NCI-H524 treated with DMSO at 0.1 percent for 48 hours (cell line): ENCODE measurements around the gene ETV6.

Source experiments
- DNase-seq: peaks from one replicate; lab custom pipeline; 2025; lab: John Stamatoyannopoulos, UW

Gene ETV6

DNA sequence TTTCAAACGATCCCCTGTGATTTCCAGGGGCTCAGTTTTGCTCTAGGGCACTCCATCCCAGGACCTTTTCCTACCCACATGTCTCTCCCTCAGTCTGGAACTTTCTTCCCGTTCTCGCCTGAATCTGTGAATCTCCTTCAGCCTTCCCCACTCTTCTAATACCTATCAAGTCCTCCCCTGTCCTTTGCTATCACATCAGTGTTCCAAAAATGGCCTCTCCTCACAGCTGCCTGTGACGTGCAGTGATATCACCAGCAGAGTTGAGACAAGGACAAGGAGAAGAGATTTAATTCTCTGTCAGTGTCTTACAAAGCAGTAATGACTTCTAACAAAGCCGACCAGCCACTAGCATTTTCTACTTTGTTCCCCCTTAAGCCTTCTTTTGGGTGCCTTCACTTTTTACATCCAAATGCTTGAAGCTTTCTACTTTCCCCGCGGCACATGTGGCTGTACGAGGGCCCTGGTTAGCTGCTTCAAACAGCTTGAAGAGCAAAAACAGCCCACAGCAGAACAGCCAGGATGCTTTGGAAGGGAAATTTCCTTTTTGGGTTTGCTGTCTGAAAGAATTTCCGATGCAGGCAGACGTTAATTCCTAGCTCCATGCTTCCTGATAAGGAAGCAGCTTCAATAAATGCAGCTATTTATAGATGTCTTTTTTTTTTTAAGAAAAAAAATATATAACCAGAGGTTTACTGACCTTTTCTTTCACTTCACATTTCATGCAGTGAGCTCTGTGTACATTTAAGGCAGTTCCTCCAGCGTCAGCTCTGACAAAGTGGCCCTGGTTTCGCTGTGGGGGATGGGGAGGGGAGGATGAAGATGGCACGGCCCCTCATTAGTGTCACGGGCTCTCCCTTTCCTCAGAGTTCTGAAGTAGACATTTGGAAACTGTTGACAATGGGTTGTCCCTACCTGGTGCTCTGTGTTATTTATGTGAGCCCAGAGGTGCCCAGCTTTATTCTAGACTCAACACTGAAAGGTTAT, 109.3 kb downstream of the ETV6 start:
- DNase-seq = no peak

DNA sequence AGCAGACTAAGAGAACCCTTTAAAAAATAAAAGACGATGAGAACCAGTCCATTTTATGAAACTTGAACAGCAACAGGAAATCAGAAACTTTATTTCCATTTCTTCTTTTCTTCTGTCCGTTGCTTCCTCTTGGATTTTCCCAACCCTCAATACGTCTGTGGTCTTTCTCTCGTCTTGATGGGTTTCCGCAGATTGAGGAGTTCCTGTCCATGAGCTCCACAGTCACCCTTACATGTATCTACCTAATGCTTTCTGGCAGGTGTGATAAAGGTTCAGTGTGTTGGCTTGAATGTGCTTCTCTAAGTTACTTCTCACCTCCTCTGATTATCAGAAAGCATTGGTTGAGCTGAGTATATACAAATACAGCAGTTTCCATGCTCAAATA, 110.0 kb downstream of the ETV6 start:
- DNase-seq = no peak

DNA sequence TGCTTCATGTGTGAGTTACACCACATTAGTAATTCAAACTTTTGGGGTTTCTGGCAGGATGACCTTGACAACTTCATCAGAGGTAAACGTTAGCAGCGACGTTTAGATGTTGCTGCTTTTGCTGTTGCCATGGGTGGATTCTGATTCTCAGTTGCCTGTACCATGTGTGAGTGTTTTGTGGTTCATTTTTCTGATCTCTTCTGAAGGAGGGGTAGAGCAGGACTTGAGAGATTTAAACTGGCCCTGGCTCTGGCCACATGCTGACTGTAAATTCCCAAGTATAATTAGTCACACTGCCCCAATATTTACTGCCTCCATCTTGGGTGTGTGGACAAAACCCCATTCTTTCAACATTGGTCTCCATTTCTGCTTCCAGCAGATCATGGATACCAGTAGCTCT, 110.4 kb downstream of the ETV6 start:
- no peak for DNase-seq

DNA sequence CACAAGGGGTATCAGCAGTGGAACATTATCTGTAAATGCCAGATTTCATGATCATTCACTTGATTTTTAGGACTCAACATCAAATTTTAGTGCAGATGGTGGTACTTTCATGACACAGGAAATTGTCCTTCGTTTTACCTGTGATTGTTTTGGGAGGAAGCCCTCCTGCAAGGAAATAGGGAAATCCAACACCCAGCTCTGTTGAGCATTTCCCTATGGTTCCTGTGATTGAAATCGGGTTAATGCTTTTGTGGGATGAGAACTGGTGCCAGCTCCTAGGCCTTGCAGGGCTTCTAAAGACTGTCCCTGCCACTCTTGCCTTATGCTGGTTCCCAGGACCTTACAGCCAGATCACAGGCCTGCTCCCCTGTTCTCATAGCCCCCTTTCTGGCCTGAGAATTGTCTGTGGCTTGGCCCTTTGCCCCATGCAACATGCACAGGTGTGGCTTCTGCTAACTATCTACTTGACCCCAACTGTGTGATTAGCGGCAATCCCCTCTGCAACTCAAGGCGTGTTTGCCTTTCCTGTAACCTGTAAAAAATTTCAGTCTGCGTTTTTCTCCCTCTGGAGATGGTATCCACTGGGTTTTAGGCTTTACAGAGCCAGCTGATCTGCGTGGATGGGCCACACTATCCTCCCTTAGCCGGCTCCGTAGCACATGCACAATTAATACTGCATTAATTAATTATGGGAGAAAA, 112.5 kb downstream of the ETV6 start:
- no peak for DNase-seq

DNA sequence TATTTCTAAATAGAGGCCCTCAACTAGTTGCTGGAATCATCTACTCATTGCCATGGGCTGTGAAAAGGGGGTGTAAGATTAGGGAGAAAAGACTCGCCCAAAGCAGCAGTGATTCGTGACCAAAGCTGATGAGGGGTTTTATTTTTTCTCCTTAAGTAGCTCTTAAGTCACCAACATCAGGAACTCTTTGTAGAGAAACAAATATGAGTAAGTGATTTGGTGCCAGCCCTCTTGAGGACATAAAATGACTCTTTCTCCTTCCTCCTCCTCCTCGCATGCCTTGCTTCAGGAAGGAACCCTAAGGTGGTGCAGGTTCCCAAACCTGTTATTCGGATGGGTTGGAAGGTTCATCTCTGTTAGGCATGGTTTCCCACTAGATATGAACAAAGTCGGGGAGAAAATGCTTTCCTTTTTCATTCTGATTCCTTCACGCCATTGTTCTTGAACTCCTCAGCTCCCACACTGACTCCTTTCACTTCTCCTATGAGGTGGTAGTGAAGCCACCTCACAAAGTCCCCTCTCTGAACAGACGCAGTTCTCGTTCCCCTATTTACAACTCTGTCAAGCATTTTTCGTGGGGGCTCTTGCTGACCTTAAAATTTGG, 113.4 kb downstream of the ETV6 start:
- no peak for DNase-seq

DNA sequence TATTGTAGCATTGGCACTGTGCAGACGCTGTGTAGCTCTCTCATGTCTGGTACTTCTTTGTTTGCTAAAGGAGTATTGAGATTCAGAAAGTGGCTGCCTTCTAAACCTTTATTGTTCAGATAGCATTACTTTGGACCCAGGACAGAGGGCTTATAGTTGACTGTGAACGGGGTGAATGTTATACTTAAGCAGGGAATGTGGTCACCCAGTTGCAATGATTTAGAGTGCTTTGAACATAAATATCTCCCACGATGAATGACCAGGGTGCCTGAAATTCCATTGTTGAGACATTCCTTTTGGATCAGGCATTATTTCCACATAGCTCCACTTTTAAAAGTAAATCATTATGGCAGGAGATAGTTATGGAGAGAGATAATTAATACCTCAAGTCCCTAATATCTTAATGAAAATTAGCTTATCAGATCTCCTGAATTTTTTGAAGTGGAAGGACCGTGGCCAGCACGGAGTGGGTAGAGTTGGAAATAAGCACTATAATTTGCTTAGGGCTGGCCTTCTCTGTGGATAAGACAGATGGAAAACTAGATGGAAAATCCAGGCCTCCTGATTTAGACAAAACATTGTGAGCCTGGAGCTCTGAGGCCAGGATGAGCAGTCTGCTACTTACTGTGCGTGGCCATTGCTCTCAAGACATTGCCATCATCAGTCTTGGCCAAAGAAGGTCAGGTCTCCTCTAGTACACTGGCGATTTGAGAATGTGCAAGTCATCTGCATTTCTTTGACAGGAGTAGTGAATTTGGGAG, 114.5 kb downstream of the ETV6 start:
- DNase-seq = no peak

DNA sequence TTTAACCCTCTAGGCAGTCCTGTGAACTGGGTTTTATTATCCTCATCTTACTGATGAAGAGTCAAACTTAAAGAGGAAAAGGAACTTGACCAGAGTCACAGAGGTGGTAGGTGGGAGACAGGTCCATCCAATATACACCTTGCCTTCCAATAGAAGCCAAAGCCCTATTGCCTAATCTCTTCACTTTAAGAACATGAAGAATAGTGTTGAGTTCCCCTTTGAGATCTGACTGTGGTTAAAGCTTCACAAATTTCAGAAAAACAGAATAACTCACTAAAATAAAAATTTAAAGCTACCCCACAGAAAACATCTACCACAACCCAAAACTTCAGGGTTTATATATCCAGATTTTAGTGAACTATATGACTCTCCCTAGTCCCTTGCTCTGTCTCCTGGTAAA, 115.4 kb downstream of the ETV6 start:
- no peak for DNase-seq

DNA sequence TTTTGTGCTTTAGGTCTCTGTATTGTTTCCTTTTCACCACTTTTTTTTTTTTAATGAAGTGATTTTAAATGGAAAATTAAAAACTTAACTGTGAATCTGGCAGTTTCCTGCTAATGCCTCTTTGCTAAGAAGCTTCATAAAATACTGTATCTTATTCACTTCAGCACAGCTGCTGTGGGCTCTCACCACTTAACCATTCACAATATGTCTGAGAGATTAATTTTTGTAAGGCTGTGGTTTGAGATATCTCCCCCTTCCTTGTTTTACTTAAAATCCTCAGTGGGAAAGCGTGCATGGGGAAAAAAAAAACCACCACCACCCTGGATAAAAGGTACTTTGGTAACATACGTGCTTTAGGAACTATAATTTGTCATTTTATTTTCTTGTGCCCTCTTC, 115.9 kb downstream of the ETV6 start:
- DNase-seq = no peak

DNA sequence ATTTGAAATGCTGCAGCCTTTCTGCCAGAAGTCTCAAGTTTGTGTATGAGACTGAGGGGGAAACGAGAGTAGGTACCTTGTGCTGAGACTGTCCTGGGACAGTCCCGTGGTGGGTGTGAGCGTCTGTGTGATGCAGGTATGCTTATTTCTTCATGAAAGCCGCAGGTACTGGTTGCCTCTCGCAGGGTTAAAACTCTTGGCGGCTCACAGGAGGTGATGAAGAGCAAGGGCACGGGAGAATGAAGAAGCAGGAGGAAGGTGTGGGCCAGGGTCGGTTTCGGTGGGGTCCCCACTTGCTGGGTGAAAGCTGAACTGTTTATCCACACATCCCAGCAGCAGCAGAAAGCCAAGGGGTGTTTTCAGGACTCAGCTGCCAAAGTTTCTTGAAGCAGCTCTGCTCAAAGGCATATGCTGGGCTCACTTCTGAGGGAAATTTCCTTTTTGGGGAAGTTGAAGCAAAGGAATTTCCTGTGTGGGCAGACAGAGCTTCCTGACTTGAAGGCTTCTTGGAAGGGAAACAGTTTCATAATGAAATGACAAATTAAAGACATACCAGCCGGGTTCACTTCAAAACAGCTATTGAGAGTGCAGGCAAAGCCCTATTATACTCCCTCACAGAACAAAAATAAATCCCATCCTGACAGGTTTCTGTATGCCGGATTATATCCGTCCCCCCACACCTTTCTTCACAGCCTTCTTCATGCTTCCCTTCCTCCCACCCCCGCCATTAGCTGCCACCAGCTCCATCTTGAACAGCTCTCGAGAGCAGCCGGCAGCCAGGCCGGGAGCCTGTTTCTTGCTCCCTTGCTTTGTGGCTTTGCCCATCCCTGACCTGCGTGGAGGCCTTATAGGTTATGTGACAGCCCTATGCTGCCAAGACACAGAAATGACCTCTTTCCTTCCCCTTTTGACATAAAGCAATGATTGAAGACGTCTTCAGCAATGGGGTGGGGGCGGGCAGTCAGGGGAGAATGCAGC, 116.6 kb downstream of the ETV6 start:
- no peak for DNase-seq

DNA sequence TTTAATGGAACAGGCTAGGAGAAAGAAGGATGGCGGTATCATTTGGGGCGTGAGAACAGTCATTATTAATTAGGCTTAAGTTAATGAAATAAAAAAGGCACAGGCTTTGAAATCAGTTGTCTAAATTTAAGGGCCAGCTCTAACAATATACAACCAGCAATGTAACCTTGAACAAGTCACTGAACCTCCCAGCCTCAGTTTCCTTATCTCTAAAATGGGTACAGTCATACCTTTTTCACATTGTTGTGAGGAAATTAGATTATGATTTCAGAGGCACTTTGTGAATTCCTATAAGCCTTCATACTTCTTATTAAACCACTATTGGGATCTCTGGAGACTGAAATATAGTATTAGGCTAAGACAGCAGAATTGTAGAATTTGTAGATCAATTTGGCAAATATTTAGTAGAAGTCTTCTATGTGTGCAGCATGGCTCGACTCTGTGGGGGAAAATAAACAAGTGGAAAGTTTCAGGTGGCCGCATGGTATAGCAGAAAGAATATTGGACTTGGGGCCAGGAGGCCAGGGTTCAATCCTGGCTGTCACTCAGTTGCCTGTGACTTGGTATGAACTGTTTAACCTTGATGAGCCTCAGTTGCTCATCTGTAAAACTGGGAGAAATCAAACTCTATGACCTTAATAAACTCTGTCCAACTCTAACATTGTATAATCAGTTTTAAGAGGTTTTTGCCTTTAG, 117.7 kb downstream of the ETV6 start:
- no peak for DNase-seq

DNA sequence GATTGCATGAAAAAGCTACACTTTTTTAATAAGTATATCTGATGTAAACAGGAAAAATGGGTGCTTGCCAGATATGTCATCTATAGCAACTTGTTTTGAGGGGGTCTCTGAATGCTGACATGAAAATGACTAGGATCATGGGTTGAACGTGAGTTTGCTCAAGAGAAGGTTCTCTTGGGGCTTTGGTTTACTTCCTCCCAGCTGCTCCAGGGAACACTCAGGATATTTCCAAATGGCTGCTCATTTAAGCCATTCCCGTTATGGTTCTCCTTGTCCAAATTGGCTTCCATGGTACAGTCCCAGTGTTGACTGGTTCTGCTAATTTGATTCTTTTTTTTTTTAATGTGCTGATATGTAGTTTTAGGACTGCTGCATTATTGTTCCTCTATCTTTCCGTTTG, 118.3 kb downstream of the ETV6 start:
- DNase-seq = no peak

DNA sequence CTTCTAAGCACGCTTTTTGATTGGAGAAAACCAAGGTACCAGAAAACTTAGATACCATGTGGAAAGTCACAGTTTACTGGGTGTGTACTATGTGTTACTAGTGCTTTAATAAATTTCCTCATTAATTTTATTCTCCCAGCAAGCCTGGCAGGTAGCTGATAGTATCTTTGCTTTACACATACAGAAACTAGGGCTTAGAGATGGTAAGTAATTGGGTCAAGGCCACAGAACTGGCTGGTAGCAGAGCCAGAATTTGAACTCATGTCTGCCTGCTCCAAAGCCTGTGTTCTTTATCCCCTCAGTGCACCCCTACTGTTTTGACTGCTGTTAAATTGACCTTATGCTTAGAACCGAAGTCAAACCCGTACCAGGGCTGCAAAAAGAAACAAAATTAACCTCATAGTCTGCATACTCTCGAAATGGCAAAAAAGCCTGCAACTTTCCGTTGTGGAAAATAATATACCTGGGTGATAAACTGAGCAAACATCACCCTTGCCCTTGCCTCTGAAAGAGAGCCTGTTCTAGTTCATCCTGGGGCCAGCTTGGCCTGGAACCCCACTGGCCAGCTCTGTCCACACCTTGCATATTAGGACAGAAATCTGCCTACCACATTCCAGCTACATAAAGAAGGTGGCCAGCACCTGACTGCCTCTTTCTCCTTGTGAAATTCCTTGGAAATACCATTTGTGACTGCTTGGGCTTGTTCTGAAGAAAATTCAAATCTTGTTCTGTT, 118.9 kb downstream of the ETV6 start:
- no peak for DNase-seq

DNA sequence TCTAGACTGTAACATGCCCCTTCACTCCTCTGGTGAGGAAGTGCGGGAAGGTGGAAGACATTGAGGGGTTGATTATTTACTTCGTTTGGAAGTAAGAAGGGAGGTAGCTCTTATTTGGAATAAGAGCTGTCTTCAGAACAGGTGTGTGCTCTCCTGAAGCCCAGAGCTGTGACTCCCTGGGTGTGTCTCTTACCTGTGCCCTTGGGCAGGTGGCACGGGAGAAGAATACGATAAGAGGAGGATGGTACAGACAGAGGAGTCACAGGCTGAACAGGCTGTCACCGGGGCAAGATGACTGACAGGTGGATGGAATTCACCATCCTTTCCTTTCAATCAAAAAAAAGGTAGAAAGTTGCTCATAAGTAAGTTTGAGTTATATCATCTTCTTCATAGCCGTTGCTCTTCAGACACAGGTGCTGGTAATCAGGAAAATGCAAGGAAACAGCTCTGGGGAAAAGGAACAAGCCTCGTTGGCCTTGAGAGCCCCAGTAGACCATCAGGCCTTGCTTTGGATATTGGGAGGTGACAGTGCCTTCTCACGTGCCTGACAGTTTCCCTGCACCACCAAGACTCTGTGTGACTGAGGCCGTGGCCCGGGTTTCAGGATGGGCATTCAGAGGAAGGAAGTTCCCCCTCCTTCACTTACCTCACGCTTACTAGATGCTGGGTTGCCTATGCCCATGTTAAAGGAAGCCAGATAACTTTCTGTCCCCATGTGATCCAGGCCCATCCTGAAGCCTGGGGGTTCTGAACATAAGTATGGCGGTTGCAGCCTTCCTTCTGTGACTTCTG, 120.4 kb downstream of the ETV6 start:
- no peak for DNase-seq

DNA sequence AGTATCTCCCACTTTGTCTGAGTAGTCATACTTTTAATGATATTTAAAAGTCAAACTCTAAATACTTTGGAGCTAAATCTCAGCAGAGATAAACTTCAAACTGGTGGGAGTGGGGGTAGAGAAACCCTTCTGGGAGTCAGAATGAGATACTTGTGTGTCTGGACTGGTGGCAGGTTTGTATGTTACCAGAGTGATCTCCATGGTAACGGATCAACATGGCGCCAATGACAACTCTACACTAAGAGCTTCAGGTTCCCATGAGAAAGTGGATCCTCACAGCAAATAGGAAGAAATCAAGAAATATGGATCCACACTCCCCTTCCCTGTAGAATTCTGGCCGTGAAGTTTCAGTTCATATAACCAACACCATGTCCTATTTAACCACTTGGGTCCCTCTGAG, 121.9 kb downstream of the ETV6 start:
- no peak for DNase-seq

DNA sequence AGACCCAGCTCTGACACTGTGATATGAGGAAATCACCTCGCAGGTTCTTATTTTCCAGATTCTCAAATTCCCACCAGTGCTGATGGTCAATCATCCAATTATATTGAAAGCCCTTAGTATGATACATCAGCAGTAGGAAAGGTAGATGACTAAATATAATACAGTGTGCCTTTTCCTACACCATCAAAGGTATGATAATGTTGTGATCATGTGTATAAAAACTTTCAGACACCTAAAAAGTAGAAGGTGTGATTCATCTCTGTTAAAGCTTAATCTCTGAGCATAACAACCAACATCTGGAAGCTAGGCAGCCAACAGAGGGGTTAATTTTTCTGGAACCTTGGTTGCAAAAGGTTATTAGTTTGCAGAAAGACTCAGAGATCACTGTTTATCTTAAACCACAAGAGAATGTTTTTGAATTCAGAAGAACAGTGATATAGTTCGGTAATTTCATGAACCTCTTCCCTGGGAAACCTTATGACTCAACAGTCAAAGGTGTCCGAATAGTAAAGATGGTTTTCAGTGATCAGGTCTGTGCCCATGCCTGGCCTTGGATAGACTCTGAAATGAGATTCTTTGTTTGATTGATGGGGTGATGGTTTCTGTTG, 122.5 kb downstream of the ETV6 start:
- no peak for DNase-seq

DNA sequence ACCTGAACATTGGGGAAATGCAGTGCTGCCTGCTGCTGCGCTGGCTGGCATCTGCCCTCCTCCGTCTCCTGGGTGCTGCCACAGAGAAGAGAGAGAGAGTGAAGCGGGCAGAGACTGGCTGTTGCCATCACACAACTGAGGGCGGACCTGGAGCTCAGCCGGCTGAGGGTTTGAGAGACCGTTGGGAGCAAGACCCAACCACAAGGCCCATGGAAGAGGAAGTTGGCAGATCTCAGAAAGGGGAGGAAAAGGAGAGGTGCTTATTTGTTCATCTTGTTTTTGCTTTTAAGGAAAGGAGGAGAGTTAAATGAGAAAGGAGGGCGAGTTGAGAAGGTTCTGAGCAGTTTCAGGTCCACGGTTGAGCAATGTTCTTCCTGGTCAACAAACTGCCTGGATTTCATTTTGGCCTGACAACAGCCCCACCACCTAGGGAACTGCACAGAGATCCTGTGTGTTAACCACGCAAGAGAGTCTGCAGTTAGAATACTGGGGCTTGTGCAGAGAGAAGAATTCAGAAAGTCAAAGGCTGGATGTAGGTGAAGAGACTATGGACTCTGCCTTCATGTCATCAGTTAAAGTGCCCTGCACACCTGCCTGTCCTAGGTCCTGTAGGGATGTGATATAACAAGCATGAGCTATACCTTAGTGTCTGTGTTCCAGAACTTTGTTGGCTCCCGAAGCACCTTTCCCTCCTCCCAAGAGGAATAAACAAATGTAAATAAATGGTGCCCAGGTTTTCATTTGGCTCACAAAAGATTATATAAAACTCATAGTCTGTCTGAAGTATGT, 124.6 kb downstream of the ETV6 start:
- no peak for DNase-seq

DNA sequence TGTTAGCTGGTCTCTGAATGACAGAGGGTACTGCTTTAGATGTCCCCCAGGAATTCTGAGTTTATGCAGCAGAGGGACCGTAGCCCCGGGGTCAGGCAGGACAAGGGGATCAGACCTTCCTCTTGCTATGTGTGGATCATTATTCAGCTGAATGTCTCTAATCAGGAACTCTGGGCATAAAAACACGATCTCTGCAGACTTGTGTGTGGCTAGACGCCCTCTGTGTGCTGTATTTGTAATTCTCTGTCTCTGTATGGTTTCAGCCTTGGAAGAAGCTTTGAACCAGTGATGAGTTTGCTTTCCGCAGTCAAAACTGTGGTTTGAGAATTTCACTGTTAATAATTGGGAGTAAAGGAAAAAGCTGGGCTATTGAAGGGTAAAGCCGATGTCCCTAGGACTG, 125.3 kb downstream of the ETV6 start:
- no peak for DNase-seq

DNA sequence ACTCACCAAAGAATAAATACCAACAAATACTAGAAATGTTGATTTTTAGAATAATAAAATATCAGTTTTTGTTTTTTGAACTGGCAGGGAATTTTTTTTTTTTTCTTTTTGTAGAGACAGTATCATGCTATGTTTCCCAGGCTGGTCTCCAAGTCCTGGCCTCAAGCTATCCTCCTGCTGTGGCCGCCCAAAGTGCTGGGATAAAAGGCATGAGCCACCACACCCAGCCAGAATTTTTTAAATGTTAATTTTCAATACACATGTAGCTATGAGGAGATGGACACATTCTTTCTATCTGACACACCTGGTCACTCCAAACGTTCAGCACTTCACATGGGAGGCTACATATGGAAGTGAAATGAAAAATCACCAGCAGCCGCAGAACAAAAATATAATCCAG, 126.8 kb downstream of the ETV6 start:
- no peak for DNase-seq
